Measurements from ENCODE around the gene CCL20. TPM values are rescaled to one million over a fixed set of nuclear protein-coding genes. Genes with fewer than 3 reads are reported as not detected.

The CCL20 gene
- total and polyA plus RNA-seq, 4 donors = 0.36 to 5.9 (median 1.3) TPM

GRCh38 chr2:227774895-227775842 is 38.5 kb upstream of the CCL20 start:
- Histone ChIP-seq H3K4me3 (ENCODE audit: low read depth in 1 of 3, low read length in 3 of 3) (no peak overlapping the region), H3K27me3 (ENCODE audit: control insufficient read depth in 4 of 4, insufficient read depth in 4 of 4, low read length in 3 of 4) (no peaks in the 10 kb centered on the region), H3K4me1 (ENCODE audit: control insufficient read depth in 4 of 4, insufficient read depth in 4 of 4, low read length in 3 of 4) (no peaks in the 10 kb centered on the region), H3K27ac (ENCODE audit: low read depth in 1 of 2, low read length in 2 of 2) (no peak overlapping the region), H3K9me3 (ENCODE audit: control insufficient read depth in 4 of 4, low read length in 3 of 4) (no peaks in the 10 kb centered on the region), H3K9ac (ENCODE audit: low read depth in 1 of 2, low read length in 2 of 2) (no peak overlapping the region), H3K36me3 (ENCODE audit: control insufficient read depth in 4 of 4, insufficient read depth in 3 of 4, low read depth in 1 of 4, low read length in 3 of 4) (no peaks in the 10 kb centered on the region)
- TF ChIP-seq CTCF (IDR thresholded peaks at IDR 0.05; ENCODE audit: low read depth, low read length, missing input control) (no peak), REST (IDR thresholded peaks at IDR 0.05) (no peak), JUND (IDR thresholded peaks at IDR 0.05) (no peak), SP1 (IDR thresholded peaks at IDR 0.05) (no peak)
- no peak for DNase-seq (ENCODE audit: low spot score)
- 82% methylated on average over 6 of the region's 6 CpGs for WGBS

- Histone ChIP-seq H3K36me3 (ENCODE audit: control insufficient read depth in 4 of 4, insufficient read depth in 3 of 4, low read depth in 1 of 4, low read length in 3 of 4) (no peaks in the 10 kb centered on the region), H3K4me3 (ENCODE audit: low read depth in 1 of 3, low read length in 3 of 3) (no peak overlapping the region), H3K27ac (ENCODE audit: low read depth in 1 of 2, low read length in 2 of 2) (no peak overlapping the region), H3K9ac (ENCODE audit: low read depth in 1 of 2, low read length in 2 of 2) (no peak overlapping the region), H3K4me1 (ENCODE audit: control insufficient read depth in 4 of 4, insufficient read depth in 4 of 4, low read length in 3 of 4) (no peaks in the 10 kb centered on the region), H3K27me3 (ENCODE audit: control insufficient read depth in 4 of 4, insufficient read depth in 4 of 4, low read length in 3 of 4) (no peaks in the 10 kb centered on the region), H3K9me3 (ENCODE audit: control insufficient read depth in 4 of 4, low read length in 3 of 4) (no peaks in the 10 kb centered on the region)
- WGBS = 65% methylated on average over 14 of the region's 14 CpGs
- no peak for DNase-seq (ENCODE audit: low spot score)
- no peak for TF ChIP-seq FOXA1 (IDR thresholded peaks at IDR 0.05)
- no peak for TF ChIP-seq HNF4A (conservative IDR thresholded peaks at IDR 0.05)
- no peak for TF ChIP-seq FOXA2 (IDR thresholded peaks at IDR 0.05)
- no peak for TF ChIP-seq RAD21 (IDR thresholded peaks at IDR 0.05)
- TF ChIP-seq HNF4G (IDR thresholded peaks at IDR 0.05) = no peak
- TF ChIP-seq GABPA (IDR thresholded peaks at IDR 0.05 in 1 of 2, conservative IDR thresholded peaks at IDR 0.05 in 1 of 2) = no peak
- no peak for TF ChIP-seq YY1 (IDR thresholded peaks at IDR 0.05)
- TF ChIP-seq MAX (IDR thresholded peaks at IDR 0.05) = no peak
Observed at GRCh38 chr2:227780981-227781615, 32.5 kb upstream of the CCL20 start.

Data from liver (tissue), 9 donors.